ENCODE measurements around the gene FAM168A. TPM values are rescaled to one million over a fixed set of nuclear protein-coding genes. Genes with fewer than 3 reads are reported as not detected.

The FAM168A gene
- total RNA-seq, 1 donor from 2014 or later, result 19.3 TPM

DNA sequence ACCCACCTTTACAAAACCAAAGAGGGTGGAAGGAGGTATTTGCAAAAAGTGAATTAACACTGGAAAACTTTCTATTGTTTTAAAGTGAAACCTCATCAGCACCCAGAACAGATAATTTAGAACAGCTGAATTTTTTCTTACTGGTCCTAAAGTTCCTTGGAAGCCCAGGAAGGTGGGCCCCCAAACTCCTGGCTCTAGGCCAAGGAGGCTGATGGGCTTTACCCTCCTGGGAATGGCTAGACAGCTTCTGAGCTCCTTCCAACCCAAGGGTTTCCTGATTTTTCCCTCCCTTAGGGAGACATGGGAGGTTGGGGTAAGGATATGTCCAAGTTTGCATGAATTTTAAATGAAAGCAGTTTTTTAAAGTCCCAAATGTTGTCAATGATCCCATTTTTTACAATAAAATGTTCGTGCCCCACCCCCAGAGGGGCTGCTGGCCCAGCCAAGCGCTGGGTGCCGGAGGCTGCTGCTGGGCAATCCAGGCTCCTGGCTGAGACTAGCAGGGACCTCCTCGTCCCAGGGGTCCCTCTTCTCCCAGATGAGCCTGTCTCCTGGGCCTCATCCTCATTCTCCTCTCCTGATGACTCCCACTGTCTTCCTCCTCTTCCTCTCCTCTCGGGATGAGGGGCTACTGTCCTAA, 193.3 kb downstream of the FAM168A start:
- Histone ChIP-seq H3K4me1 (peaks cover 15% of the 10 kb centered on the region), H3K36me3 (no peaks in the 10 kb centered on the region), H3K4me2 (no peak overlapping the region), H3K27me3 (no peaks in the 10 kb centered on the region), H4K20me1 (ENCODE audit: low read depth) (peaks cover 10% of the 10 kb centered on the region), H3K9me3 (ENCODE audit: low read depth) (no peaks in the 10 kb centered on the region), H3K27ac (no peak overlapping the region), H3K4me3 (no peak overlapping the region), H3F3A (ENCODE audit: low read depth) (peaks cover 19% of the 10 kb centered on the region), H3K79me2 (ENCODE audit: low read depth) (no peaks in the 10 kb centered on the region), H2AFZ (replicated peaks) (no peak overlapping the region), H3K9ac (no peak overlapping the region)
- DNase-seq (ENCODE audit: low spot score), result no peak
- no peak for TF ChIP-seq EZH2 (IDR thresholded peaks at IDR 0.05)
- H3K4me3 Mint-ChIP-seq, result no peak overlapping the region
- H3K36me3 Mint-ChIP-seq, result peaks cover 21% of the 10 kb centered on the region
- no peak overlapping the region for H3K27ac Mint-ChIP-seq
- no peaks in the 10 kb centered on the region for H3K9me3 Mint-ChIP-seq
- H3K27me3 Mint-ChIP-seq (ENCODE audit: insufficient read depth, low read depth), result peaks cover 8% of the 10 kb centered on the region
- no peaks in the 10 kb centered on the region for H3K4me1 Mint-ChIP-seq

DNA sequence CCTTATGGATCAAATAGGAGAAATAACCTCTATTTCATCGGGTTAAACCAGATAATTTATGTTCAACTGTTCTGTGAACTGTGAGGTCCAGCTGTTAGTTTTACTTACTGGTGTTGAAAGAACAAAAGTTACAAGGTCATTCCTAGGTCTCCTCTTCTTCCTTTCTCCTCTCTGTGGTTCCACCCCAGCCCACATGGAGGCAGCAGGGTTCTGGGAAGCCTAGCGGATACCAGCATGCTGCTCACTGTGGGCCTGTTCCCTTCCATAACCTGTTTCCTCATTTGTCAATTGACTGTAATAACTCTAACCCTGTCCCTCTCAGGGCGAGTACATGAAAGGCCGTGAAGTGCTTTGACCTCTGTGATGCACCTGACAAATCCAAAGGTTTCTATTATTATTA, 193.9 kb downstream of the FAM168A start:
- Histone ChIP-seq H3F3A (ENCODE audit: low read depth) (peaks cover 19% of the 10 kb centered on the region), H3K27me3 (no peaks in the 10 kb centered on the region), H3K9me3 (ENCODE audit: low read depth) (no peaks in the 10 kb centered on the region), H4K20me1 (ENCODE audit: low read depth) (peaks cover 14% of the 10 kb centered on the region), H3K4me3 (no peak overlapping the region), H3K4me2 (no peak overlapping the region), H3K36me3 (no peaks in the 10 kb centered on the region), H3K4me1 (peaks cover 15% of the 10 kb centered on the region), H3K27ac (no peak overlapping the region), H3K9ac (no peak overlapping the region), H2AFZ (replicated peaks) (no peak overlapping the region), H3K79me2 (ENCODE audit: low read depth) (no peaks in the 10 kb centered on the region)
- Mint-ChIP-seq H3K9me3 (no peaks in the 10 kb centered on the region), H3K4me3 (no peak overlapping the region), H3K4me1 (peaks cover 6% of the 10 kb centered on the region), H3K27me3 (ENCODE audit: insufficient read depth, low read depth) (peaks cover 8% of the 10 kb centered on the region), H3K36me3 (peaks cover 19% of the 10 kb centered on the region), H3K27ac (no peak overlapping the region)
- DNase-seq (ENCODE audit: low spot score), result peak; percentile 61
- TF ChIP-seq CTCF (IDR thresholded peaks at IDR 0.05) (peak; percentile 64), EZH2 (IDR thresholded peaks at IDR 0.05) (no peak), EZH2phosphoT487 (IDR thresholded peaks at IDR 0.05) (no peak)

DNA sequence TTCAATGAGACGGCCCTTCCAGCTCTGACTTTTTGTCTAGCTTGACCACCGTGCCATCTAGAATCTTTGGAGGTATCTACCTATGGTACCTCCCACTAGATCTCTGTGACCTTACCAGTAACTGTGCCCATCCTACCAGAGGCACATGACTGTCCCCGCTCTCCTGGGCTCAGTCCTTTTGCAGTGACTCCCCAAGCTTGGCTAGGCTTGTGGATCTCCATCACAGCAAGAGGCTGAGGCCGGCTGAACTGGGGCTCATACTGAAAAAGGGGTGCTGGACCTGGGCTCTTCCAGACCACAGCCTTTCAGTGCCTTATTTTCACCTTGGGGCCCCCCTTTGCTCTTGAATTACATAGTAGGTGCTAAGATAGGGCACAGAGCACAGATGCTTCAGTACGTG, 194.4 kb downstream of the FAM168A start:
- TF ChIP-seq CTCF (IDR thresholded peaks at IDR 0.05), result no peak
- TF ChIP-seq EZH2phosphoT487 (IDR thresholded peaks at IDR 0.05), result no peak
- TF ChIP-seq EZH2 (IDR thresholded peaks at IDR 0.05), result no peak
- Mint-ChIP-seq H3K27ac (no peak overlapping the region), H3K27me3 (ENCODE audit: insufficient read depth, low read depth) (peaks cover 8% of the 10 kb centered on the region), H3K4me1 (peaks cover 8% of the 10 kb centered on the region), H3K9me3 (no peaks in the 10 kb centered on the region), H3K4me3 (no peak overlapping the region), H3K36me3 (peaks cover 15% of the 10 kb centered on the region)
- H3K9ac ChIP-seq, result no peak overlapping the region
- H3K4me2 ChIP-seq, result no peak overlapping the region
- no peaks in the 10 kb centered on the region for H3K9me3 ChIP-seq (ENCODE audit: low read depth)
- peaks cover 19% of the 10 kb centered on the region for H3F3A ChIP-seq (ENCODE audit: low read depth)
- H3K27ac ChIP-seq, result no peak overlapping the region
- no peaks in the 10 kb centered on the region for H3K27me3 ChIP-seq
- DNase-seq (ENCODE audit: low spot score), result no peak
- H4K20me1 ChIP-seq (ENCODE audit: low read depth), result peaks cover 17% of the 10 kb centered on the region
- H3K4me3 ChIP-seq, result no peak overlapping the region
- no peak overlapping the region for H2AFZ ChIP-seq (replicated peaks)
- no peaks in the 10 kb centered on the region for H3K79me2 ChIP-seq (ENCODE audit: low read depth)
- no peaks in the 10 kb centered on the region for H3K36me3 ChIP-seq
- peaks cover 15% of the 10 kb centered on the region for H3K4me1 ChIP-seq

DNA sequence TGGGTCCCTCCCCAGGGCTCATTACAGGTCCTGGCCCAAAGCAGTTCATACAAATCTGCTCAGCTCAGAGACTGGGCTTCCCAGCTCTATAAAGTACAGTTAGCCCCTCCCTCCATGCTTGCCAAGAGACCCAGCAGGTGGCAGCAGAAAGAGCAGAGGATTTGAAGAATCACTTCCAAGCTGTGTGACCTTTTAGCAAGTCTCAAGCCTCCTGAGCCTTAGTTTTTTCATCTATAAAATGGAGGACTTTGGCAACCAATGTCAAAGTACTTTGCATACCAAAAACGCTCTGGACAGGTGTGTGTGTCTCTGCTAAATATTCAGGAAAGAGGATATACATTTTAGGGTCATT, 195.1 kb downstream of the FAM168A start:
- no peak overlapping the region for H3K27ac Mint-ChIP-seq
- peaks cover 17% of the 10 kb centered on the region for H4K20me1 ChIP-seq (ENCODE audit: low read depth)
- H3K36me3 ChIP-seq, result no peaks in the 10 kb centered on the region
- no peak for DNase-seq (ENCODE audit: low spot score)
- H3K4me1 Mint-ChIP-seq, result peaks cover 8% of the 10 kb centered on the region
- no peak overlapping the region for H3K4me3 ChIP-seq
- H3K27me3 ChIP-seq, result no peaks in the 10 kb centered on the region
- H3K9me3 ChIP-seq (ENCODE audit: low read depth), result no peaks in the 10 kb centered on the region
- H3K4me1 ChIP-seq, result peaks cover 15% of the 10 kb centered on the region
- no peak overlapping the region for H3K9ac ChIP-seq
- no peak overlapping the region for H3K4me3 Mint-ChIP-seq
- TF ChIP-seq EZH2phosphoT487 (IDR thresholded peaks at IDR 0.05) (no peak), EZH2 (IDR thresholded peaks at IDR 0.05) (no peak), CTCF (IDR thresholded peaks at IDR 0.05) (no peak)
- no peak overlapping the region for H3K4me2 ChIP-seq
- H3F3A ChIP-seq (ENCODE audit: low read depth), result peaks cover 19% of the 10 kb centered on the region
- peaks cover 13% of the 10 kb centered on the region for H3K36me3 Mint-ChIP-seq
- no peaks in the 10 kb centered on the region for H3K9me3 Mint-ChIP-seq
- peaks cover 10% of the 10 kb centered on the region for H3K27me3 Mint-ChIP-seq (ENCODE audit: insufficient read depth, low read depth)
- no peak overlapping the region for H3K27ac ChIP-seq
- H2AFZ ChIP-seq (replicated peaks), result no peak overlapping the region
- H3K79me2 ChIP-seq (ENCODE audit: low read depth), result no peaks in the 10 kb centered on the region
